DND-41 (cell line): ENCODE data around the gene CFAP92.

ENCODE experiments used
- CTCF ChIP-seq: IDR thresholded peaks from 2 replicates; pipeline ENCODE4 v1.5.1; 2012; ENCODE audit warnings: borderline replicate concordance, low read length, moderate library complexity, mild to moderate bottlenecking; ENCODE audit not compliant: poor library complexity, severe bottlenecking; ENCODE audit errors: extremely low read depth
- EZH2 ChIP-seq: IDR thresholded peaks from 3 replicates; pipeline ENCODE4 v1.6.1; 2012; ENCODE audit warnings: borderline replicate concordance, low read depth, mild to moderate bottlenecking, moderate library complexity, low read length, inconsistent platforms; ENCODE audit not compliant: severe bottlenecking

- TF ChIP-seq CTCF: no peak
- TF ChIP-seq EZH2: no peak
Measured at GRCh38 chr3:129010310-129010956, 16.6 kb upstream of the CFAP92 start.
